Small intestine (tissue), 7 donors: Measurements from ENCODE around the gene ATG14. TPM values are rescaled to one million over a fixed set of nuclear protein-coding genes. Genes with fewer than 3 reads are reported as not detected.

Source experiments
- DNase-seq, 2 donors: peaks; one replicate each; pipeline versions ENCODE4 v3.0.0 to v3.0.0-alpha.2; 2013
- FAIRE-seq: peaks from 2 replicates; lab custom pipeline; 2012; peaks lifted over from hg19 to GRCh38; lab: Jason Lieb, UNC
- H3K27ac ChIP-seq, 3 donors: one replicate each; pipeline ENCODE4 v1.5.1; 2013; ENCODE audit warnings: low read length in 2 of 3, mild to moderate bottlenecking in 2 of 3, control low read depth in 1 of 3, inconsistent platforms in 1 of 3, low read depth in 1 of 3, moderate library complexity in 1 of 3
- H3K27me3 ChIP-seq, 3 donors: one replicate each; pipeline ENCODE4 v1.6.1; 2013; ENCODE audit warnings: low read length in 3 of 3, inconsistent platforms in 1 of 3; ENCODE audit not compliant: control insufficient read depth in 3 of 3, insufficient read depth in 3 of 3
- H3K36me3 ChIP-seq, 3 donors: one replicate each; pipeline ENCODE4 v1.6.1; 2013; ENCODE audit warnings: low read length in 3 of 3, inconsistent platforms in 1 of 3, low read depth in 1 of 3, mild to moderate bottlenecking in 1 of 3, moderate library complexity in 1 of 3; ENCODE audit not compliant: control insufficient read depth in 3 of 3, insufficient read depth in 2 of 3
- H3K4me1 ChIP-seq, 3 donors: one replicate each; pipeline ENCODE4 v1.6.1; 2013; ENCODE audit warnings: low read length in 2 of 3, inconsistent platforms in 1 of 3, low read depth in 1 of 3, mild to moderate bottlenecking in 1 of 3, moderate library complexity in 1 of 3; ENCODE audit not compliant: control insufficient read depth in 3 of 3, insufficient read depth in 2 of 3
- H3K4me3 ChIP-seq, 3 donors: one replicate each; pipeline ENCODE4 v1.5.1; 2013; ENCODE audit warnings: low read length in 3 of 3, control low read depth in 1 of 3, inconsistent platforms in 1 of 3, low read depth in 1 of 3, mild to moderate bottlenecking in 1 of 3, moderate library complexity in 1 of 3
- H3K9me3 ChIP-seq, 2 donors: one replicate each; pipeline ENCODE4 v1.6.1; 2013; ENCODE audit warnings: low read depth in 1 of 2, low read length in 1 of 2; ENCODE audit not compliant: control insufficient read depth in 2 of 2, insufficient read depth in 1 of 2
- WGBS, 3 donors: extraction: QIAGEN DNeasy Blood & Tissue Kit; methylation state at CpG; one replicate each; pipeline ENCODE4 v1.1.7; 2013; 5-methylcytosine and 5-hydroxymethylcytosine counted together
- polyA plus RNA-seq, 4 donors: library from polyadenylated mRNA; stranded (reverse) in 3 of 4; unstranded in 1 of 4; fragments of 200-250 nt in 3 of 4; fragments of 120-200 nt in 1 of 4; gene quantifications; one replicate each; pipeline versions ENCODE4 v1.2.1 to v1.2.3, GENCODE V29; 2013
- donor health status: healthy with polysubstance abuse.
- donor health status: control.
- donor health status: control.
- donor health status: Bipolar disorder and iron deficiency.
- donor health status: healthy.

The ATG14 gene
- polyA plus RNA-seq, 4 donors = 3.5 to 19.8 (median 5.9) TPM

DNA sequence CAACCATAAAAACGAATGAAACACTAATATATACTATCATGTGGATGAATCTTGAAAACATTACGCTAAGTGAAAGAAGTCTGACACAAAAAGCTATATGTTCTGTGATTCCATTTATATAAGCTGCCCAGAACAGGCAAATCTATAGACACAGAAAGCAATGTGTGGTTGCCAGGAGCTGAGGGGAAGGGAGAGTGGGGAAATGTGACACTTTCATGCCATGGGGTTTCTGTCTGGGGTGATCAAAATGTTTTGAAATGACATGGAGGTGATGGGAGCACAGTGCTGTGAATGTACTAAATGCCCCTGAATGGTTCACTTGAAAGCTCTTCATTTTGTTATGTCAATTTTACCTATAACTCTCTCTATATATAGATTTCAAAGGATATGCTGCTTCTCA, 30.1 kb downstream of the ATG14 start:
- Histone ChIP-seq H3K4me3 (no peak overlapping the region), H3K27me3 (no peaks in the 10 kb centered on the region), H3K27ac (no peak overlapping the region), H3K36me3 (peaks cover 8 to 54% (median 16%) of the 10 kb centered on the region in 3 donors), H3K9me3 (no peaks in the 10 kb centered on the region), H3K4me1 (peaks cover 0 to 3% (median 0%) of the 10 kb centered on the region in 3 donors)
- DNase-seq (no peak), FAIRE-seq (no peak)
- WGBS, 3 donors = 92 to 93% (median 92%) methylated on average over 2 of the region's 2 CpGs

DNA sequence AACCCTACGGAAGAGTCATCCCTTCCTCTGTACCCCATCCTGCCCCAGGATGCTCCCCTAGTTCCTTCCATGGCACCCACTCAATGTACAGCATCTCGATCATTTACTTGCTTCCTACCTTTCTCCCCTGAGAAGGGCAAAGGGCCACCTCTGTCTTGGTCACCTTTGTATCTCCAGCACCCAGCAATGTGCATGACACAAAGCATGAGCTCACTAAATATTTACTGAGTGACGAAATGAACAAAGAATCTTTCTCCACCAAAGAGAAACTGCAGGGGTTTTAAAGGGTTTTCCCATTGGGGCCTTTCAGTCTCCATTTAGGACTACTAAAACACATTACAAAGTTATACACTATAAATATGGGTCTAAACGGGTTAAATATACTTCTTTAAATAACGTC, 30.6 kb downstream of the ATG14 start:
- FAIRE-seq = no peak
- peaks cover 8 to 56% (median 16%) of the 10 kb centered on the region in 3 donors for H3K36me3 ChIP-seq
- H3K4me1 ChIP-seq = no peaks in the 10 kb centered on the region
- H3K9me3 ChIP-seq = no peaks in the 10 kb centered on the region
- H3K27me3 ChIP-seq = no peaks in the 10 kb centered on the region
- H3K4me3 ChIP-seq = no peak overlapping the region
- no peak overlapping the region for H3K27ac ChIP-seq
- WGBS, 3 donors = 85 to 93% (median 89%) methylated on average over 5 of the region's 5 CpGs
- DNase-seq = no peak

DNA sequence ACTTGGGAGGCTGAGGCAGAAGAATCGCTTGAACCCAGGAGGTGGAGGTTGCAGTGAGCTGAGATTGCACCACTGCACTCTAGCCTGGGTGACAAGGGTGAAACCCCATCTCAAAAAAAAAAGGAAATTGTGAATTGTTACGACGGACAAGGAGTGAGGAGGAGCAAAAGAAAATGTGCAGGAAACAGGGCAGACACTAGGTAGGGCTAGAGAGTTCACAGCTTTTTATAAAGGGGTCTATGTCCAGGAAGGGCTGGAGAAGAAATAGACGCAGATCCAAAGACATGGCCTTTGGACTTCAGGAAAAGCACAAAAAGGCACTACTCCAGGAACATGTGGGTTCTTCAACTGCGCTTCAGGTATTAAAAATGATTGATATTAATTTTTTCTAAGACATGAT, 34.4 kb downstream of the ATG14 start:
- DNase-seq = no peak
- Histone ChIP-seq H3K27me3 (no peaks in the 10 kb centered on the region), H3K9me3 (no peaks in the 10 kb centered on the region), H3K27ac (no peak overlapping the region), H3K36me3 (peaks cover 8 to 47% (median 16%) of the 10 kb centered on the region in 3 donors), H3K4me1 (peaks cover 0 to 4% (median 0%) of the 10 kb centered on the region in 3 donors), H3K4me3 (no peak overlapping the region)
- FAIRE-seq = no peak
- 84 to 95% (median 93%) methylated on average over 5 of the region's 5 CpGs for WGBS, 3 donors

DNA sequence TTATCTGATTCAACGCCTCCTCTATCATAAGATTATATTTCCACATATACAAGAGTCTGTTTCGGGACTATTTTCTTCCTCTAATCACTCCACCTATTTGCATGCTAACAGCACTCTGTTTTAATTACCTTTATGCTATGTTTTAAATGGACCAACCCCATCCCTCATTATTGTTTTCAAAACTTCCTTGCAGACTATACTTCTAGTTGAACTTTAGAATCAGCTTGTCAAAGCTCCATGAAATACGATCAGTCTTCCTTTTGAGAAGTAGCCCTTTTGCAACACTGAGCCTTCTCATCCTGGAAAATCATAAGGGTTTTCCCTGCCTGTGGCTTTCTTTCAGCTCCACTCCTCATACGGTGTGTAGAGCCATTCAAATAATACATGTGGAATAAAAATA, 36.9 kb downstream of the ATG14 start:
- Histone ChIP-seq H3K4me1 (peaks cover 0 to 4% (median 0%) of the 10 kb centered on the region in 3 donors), H3K27ac (no peak overlapping the region), H3K36me3 (peaks cover 3 to 48% (median 9%) of the 10 kb centered on the region in 3 donors), H3K4me3 (no peak overlapping the region), H3K27me3 (no peaks in the 10 kb centered on the region), H3K9me3 (no peaks in the 10 kb centered on the region)
- DNase-seq (no peak), FAIRE-seq (no peak)
- WGBS, 3 donors = 77 to 87% (median 80%) methylated on average over 4 of the region's 4 CpGs

DNA sequence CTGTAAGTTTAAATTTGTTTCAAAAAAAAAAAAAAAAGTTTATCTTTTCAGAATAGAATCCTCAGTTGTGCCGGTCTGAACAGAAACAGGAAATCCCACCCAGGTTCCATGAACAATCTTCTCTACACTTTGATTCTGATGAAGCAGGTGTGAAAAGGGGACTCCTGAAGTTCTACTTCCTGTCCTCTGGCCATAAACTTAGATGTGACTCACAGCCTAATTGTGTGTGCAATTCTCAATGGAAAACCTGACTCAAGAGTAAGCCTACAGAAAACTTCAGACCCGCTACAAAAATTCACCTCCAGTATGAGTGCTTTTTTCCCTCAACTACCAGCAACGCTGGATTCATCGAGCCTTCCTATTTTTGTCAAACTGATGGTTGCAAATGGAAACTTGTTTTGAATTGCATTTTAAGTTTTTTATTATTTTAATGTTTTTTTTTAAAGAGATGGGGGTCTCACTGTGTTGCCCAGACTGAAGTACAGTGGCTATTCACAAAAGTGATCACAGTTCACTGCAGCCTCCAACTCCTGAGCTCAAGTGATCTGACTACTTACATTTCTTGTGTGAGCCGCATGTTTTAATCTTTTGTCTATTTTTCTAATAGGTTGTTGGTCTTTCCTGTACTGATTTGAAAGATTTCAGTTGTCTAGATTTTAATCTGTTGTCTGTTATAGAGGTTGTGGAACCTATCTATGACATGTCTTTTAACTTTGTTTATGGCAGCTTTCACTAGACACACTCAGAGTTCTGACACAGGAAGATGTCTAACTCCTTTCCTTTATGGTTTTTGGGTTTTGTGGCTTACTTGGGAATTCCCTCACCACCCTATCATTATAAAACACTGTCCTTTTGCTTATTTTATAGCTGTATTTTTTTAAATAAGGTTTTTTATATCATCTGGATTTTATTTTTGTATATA, 37.6 kb downstream of the ATG14 start:
- H3K4me1 ChIP-seq = peaks cover 0 to 4% (median 0%) of the 10 kb centered on the region in 3 donors
- no peak for FAIRE-seq
- no peaks in the 10 kb centered on the region for H3K27me3 ChIP-seq
- no peaks in the 10 kb centered on the region for H3K9me3 ChIP-seq
- H3K4me3 ChIP-seq = no peak overlapping the region
- no peak overlapping the region for H3K27ac ChIP-seq
- peak in 1 of 2 donors; percentile 26 for DNase-seq
- H3K36me3 ChIP-seq = peaks cover 3 to 48% (median 9%) of the 10 kb centered on the region in 3 donors
- WGBS, 3 donors = 71 to 88% (median 75%) methylated on average over 5 of the region's 5 CpGs

DNA sequence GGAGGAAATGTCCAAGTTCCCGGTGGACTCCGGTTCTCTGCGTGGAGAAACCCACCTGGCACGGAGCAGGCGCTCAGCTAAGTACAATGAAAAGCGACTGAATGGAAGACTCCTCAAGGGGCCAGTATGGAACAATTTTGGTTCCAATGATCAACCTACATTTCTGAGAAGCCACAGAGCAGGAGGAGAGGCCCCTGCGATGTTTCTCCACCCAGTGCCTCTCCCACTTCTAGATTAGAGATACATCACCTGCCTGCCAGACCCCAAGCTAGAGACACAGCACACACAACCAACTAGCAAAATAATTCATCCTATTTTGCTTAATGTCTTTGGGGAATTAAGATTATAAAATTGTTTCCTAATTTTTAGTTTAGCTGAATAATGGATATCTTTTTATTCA, 38.8 kb downstream of the ATG14 start:
- Histone ChIP-seq H3K4me3 (no peak overlapping the region), H3K27me3 (no peaks in the 10 kb centered on the region), H3K36me3 (peaks cover 3 to 48% (median 6%) of the 10 kb centered on the region in 3 donors), H3K27ac (no peak overlapping the region), H3K9me3 (no peaks in the 10 kb centered on the region), H3K4me1 (peaks cover 0 to 4% (median 0%) of the 10 kb centered on the region in 3 donors)
- DNase-seq = no peak
- FAIRE-seq = no peak
- WGBS, 3 donors = 95 to 96% (median 95%) methylated on average over 7 of the region's 7 CpGs

DNA sequence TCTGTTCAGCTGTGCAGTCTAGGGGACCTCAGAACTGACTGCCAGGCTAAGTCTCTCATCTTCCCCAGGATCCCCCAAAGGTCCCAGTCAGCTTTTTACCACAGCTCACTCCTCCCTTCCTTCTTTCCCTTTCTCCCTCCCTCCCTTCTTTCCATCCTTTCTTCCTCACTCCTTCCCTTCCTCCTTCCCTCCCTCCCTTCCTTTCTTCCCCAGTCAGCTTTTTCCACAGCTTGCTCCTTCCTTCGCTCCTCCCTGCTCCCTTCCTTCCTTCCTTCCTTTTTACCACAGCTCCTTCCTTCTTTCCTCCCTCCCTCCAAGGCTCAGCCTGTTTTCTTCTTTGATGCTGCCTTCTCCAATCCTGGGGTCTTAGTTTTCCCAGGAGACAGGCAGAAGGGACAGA, 39.2 kb downstream of the ATG14 start:
- H3K27me3 ChIP-seq = no peaks in the 10 kb centered on the region
- FAIRE-seq (no peak), DNase-seq (no peak)
- H3K9me3 ChIP-seq = no peaks in the 10 kb centered on the region
- WGBS, 3 donors = 95 to 100% (median 99%) methylated on average over 1 of the region's 1 CpG
- H3K4me1 ChIP-seq = peaks cover 0 to 4% (median 0%) of the 10 kb centered on the region in 3 donors
- peaks cover 3 to 50% (median 3%) of the 10 kb centered on the region in 3 donors for H3K36me3 ChIP-seq
- H3K27ac ChIP-seq = no peak overlapping the region
- H3K4me3 ChIP-seq = no peak overlapping the region

DNA sequence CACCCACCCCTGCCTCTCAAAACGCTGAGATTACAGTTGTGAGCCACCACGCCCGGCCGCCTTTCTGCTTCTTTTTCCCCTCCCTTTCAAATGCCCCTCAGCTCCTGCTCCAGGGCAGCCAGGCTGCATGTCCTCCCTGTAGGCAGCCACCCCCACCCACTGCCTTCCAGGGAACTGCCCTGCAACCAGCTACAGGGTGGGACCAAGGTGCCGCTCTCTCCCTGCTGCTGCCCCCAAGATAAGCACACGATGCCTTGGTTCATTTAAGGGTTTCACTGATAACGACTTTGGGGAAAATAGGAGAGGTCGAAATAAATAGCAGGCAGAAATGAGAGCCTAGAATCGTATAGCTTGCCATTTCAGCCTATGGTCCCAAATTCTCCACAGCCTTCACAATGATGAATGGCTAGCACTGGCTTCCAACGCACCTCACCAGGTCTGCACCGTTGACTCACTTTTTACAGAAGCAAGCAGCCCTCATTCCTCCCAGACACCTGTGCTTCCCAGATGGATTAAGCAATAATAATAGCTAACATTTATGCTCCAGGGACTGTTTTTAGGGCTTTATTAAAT, 40.7 kb downstream of the ATG14 start:
- FAIRE-seq (no peak), DNase-seq (no peak)
- peaks cover 0 to 4% (median 0%) of the 10 kb centered on the region in 3 donors for H3K4me1 ChIP-seq
- H3K9me3 ChIP-seq = no peaks in the 10 kb centered on the region
- H3K27me3 ChIP-seq = no peaks in the 10 kb centered on the region
- no peak overlapping the region for H3K4me3 ChIP-seq
- no peak overlapping the region for H3K27ac ChIP-seq
- WGBS, 3 donors = 84 to 90% (median 87%) methylated on average over 11 of the region's 11 CpGs
- peaks cover 0 to 45% (median 0%) of the 10 kb centered on the region in 3 donors for H3K36me3 ChIP-seq
